NCI-H345 treated with DMSO at 0.1 percent for 48 hours (cell line): ENCODE data around the gene DNHD1.
"Not testable (repeated sequence)": the region's sequence is repeated elsewhere in the genome, so short reads cannot be mapped to it uniquely, and the experiment has no call there.

Experiments
- DNase-seq: peaks from one replicate; lab custom pipeline; 2025; ENCODE audit not compliant: unreplicated experiment; lab: John Stamatoyannopoulos, UW

The DNHD1 gene

DNA sequence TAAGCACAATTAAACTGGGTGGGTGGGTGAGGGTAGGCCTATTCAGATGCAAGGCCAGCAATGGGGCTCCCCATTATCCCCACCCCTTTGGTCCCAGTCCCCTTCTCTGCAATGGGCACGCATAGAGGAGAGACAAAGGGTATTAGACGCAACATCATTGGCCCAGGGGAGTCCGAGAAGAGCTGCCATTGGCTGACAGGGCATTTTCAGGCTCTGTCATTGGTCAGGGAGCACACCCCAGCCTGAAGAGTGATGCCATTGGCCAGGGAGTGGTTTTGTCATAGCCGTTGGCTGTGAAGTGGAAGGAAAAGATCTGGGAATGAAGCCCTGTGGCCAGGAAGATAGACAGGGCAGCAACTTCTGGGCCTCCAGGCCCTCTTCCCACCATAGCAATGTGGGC is 20.5 kb upstream of the DNHD1 start:
- DNase-seq: no peak

DNA sequence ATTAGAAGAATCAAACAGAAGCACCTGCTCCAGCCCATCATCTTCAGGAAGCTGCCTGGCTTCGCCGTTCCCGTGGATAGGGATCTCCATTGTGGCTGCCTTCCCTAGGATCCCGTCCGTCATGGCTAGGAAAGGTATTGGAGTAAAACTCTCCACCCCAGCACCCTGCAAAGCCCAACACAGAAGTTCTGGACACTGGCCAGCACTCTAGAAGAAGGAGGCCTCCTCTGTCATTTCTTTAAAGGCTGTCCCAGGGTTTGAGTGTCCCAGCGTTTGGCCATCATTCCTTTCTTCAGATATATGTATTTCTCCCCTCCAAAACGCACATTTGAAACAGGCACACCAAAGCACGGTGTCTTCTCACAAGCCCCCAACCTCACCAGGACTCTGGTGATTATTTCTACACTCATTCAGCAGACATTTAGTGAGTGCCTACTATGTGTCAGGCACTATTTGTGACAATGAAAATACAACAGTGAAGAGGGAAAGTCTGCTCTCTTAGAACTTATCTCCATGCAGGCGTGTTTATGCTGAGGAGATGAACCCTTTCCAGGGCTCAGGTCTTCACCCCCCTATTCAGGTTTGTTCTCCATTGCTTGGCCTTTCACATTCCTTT is 16.7 kb upstream of the DNHD1 start:
- no peak for DNase-seq

GRCh38 chr11:6481012-6481923 is 15.8 kb upstream of the DNHD1 start, which contains the start of the genes ARFIP2 and TIMM10B:
TSS of gene ARFIP2 (minus strand) at chr11:6481331. CDS start at chr11:6480421, 910 bp downstream.
TSS of gene TIMM10B (plus strand) at chr11:6481501. CDS start at chr11:6481517, 16 bp downstream.
- peak; percentile 91 for DNase-seq

GRCh38 chr11:6481924-6482275 is 15.2 kb upstream of the DNHD1 start:
- no peak for DNase-seq

- no peak for DNase-seq
Measured at GRCh38 chr11:6482441-6482840, 14.6 kb upstream of the DNHD1 start.

- DNase-seq: no peak
Measured at GRCh38 chr11:6483015-6483414, 14.1 kb upstream of the DNHD1 start.

DNA sequence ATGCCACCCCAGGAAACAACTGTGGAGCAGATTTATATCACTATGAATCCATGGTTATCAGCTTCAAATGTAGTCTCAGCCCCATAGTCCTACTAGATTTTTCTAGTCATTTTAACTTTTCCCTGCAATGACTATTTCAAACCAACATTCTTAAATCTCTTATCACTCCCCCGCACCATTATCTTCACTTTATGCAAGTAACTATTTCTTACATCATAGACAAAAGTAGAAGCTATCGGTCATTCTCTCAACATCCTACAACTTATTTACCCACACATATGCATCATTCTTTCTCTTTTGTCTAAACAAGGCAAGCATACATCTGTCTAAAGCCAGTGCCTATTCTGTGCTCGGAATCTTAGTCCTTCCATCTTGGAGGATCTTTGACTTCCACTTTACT is 11.4 kb upstream of the DNHD1 start:
- DNase-seq: no peak

GRCh38 chr11:6486256-6486655 is 10.8 kb upstream of the DNHD1 start:
- no peak for DNase-seq

DNA sequence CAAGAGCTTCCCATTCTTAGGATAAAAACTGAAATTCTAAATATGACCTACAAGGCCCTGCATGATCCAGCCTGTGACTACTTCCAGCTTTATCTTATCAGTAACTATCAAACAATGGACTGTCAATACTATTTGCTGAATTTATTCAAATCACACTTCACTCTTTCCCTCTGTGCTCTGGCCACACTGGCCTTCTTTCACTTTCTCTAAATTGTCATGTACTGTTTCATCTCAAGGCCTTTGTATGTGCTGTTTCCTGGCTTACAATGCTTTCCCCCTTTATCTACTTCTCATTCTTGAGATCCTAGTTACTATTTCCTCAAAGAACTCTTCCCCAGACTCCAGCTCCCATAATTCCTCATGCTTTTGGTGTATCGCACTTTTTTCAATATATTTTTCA is 10.1 kb upstream of the DNHD1 start:
- DNase-seq: no peak

DNA sequence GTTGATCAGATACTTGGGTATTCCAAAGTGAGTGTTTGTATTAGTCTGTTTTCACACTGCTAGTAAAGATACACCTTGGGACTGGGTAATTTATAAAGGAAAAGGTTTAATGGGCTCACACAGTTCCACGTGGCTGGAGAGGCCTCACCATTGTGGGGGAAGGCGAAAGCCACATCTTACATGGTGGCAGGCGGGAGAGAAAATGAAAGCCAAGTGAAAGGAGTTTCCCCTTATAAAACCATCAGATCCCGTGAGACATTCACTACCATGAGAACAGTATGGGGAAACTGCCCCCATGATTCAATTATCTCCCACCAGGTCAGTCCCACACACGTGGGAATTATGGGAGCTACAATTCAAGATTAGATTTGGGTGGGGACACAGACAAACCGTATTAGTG is 8.7 kb upstream of the DNHD1 start:
- no peak for DNase-seq

DNA sequence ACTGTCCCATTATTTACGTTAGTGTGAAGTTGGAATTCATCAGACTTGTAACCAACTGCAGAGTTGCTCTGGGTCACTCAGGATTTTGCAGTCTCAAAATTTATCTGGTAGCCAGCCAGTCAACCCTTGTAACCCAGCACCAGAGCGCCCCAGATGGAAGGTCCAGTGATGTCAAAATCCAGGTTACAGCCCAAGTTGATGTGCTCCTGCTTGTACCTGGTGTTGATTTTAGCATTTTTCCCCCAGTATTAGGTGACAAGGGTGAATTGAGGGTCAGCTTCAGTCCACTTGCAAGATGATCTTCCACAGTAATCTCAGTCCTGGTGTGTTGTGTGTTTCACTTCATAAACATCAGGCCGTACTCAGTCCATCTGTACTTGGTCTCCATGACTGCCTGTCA is 8.3 kb upstream of the DNHD1 start:
- DNase-seq: no peak

- no peak for DNase-seq
Measured at GRCh38 chr11:6489306-6489705, 7.8 kb upstream of the DNHD1 start.

GRCh38 chr11:6498121-6498520 is 1.0 kb downstream of the DNHD1 start:
- DNase-seq: no peak

- no peak for DNase-seq
Measured at GRCh38 chr11:6498544-6498943, 1.5 kb downstream of the DNHD1 start.

GRCh38 chr11:6502382-6502781 is 5.3 kb downstream of the DNHD1 start:
- DNase-seq: no peak

GRCh38 chr11:6504166-6504565 is 7.1 kb downstream of the DNHD1 start:
- DNase-seq: no peak

- peak; percentile 28 for DNase-seq
Measured at GRCh38 chr11:6505577-6506240, 8.6 kb downstream of the DNHD1 start.

GRCh38 chr11:6516865-6517264 is 19.8 kb downstream of the DNHD1 start:
- DNase-seq: no peak

DNA sequence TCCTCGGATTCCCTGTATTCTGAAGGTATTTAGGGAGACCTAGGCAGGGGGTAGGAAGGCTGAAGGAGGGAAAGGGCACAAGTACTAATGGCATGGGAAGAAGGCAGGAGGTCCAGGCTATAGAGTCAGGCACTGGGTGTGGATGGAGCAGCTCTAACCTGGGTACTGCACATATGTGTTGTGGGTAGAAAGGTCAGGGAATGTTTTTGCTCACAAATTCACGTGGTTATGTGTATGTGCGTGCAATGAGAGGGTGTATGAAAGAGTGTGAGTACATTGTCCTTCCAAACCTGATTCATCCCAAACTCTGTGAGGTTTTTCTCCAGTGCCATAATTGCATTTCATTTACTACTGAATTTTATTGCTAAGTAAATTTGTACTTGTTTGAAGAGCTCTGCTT is 23.2 kb downstream of the DNHD1 start:
- DNase-seq: no peak

DNA sequence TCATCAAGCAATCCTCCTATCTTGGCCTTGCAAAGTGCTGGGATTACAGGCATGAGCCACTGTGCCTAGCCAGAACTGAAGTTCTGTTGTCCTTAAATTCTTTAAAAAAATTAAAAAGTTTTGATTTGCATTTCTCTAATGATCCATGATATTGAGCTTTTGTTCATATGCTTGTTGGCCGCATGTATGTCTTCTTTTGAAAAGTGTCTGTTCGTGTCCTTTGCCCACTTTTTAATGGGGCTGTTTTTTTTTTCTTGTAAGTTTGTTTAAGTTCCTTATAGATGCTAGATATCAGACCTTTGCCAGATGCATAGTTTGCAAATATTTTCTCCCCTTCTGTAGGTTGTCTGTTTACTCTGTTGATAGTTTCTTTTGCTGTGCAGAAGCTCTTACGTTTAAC is 24.9 kb downstream of the DNHD1 start:
- DNase-seq: not testable (repeated sequence)

- no peak for DNase-seq
Measured at GRCh38 chr11:6523253-6523652, 26.2 kb downstream of the DNHD1 start.
